ENCODE measurements around the gene PLA2G4F. TPM values are rescaled to one million over a fixed set of nuclear protein-coding genes. Genes with fewer than 3 reads are reported as not detected.

Gene PLA2G4F
- total RNA-seq, 1 experiment from 2014 or later, result not detected

GRCh38 chr15:42152196-42152920 is 4.1 kb downstream of the PLA2G4F start:
- no peaks in the 10 kb centered on the region for H3K79me2 ChIP-seq (ENCODE audit: insufficient read depth, low read length)
- H2BK12ac ChIP-seq (ENCODE audit: insufficient read length, low read depth, low read length), result no peak overlapping the region
- no peak overlapping the region for H2BK120ac ChIP-seq (ENCODE audit: low read depth, low read length, poor library complexity, severe bottlenecking)
- no peak for DNase-seq
- no peaks in the 10 kb centered on the region for H3K79me1 ChIP-seq (ENCODE audit: insufficient read depth, low read depth, low read length, poor library complexity, severe bottlenecking)
- Mint-ChIP-seq H3K9me3 (no peaks in the 10 kb centered on the region), H3K27me3 (ENCODE audit: low read depth) (no peaks in the 10 kb centered on the region; the same call in 1 of the 2 replicates), H3K36me3 (ENCODE audit: insufficient read depth in 1 of 3, low read depth in 3 of 3) (no peaks in the 10 kb centered on the region), H3K27ac (no peak overlapping the region; a peak in 1 of 7 replicates), H3K4me1 (peaks cover 6 to 9% of the 10 kb centered on the region in 2 experiments; a peak in 3 of 4 replicates), H3K4me3 (no peak overlapping the region)
- H2BK15ac ChIP-seq (ENCODE audit: low read depth, low read length), result no peak overlapping the region
- no peak overlapping the region for H4K91ac ChIP-seq (ENCODE audit: insufficient read length, low read depth, low read length)
- H3K27me3 ChIP-seq (ENCODE audit: insufficient read depth, low read length), result no peaks in the 10 kb centered on the region
- H4K20me1 ChIP-seq (ENCODE audit: control insufficient read depth, insufficient read depth, insufficient read length), result no peaks in the 10 kb centered on the region
- no peaks in the 10 kb centered on the region for H3K23me2 ChIP-seq (ENCODE audit: insufficient read length, low read depth, low read length, poor library complexity, severe bottlenecking)
- no peak for TF ChIP-seq CTCF (conservative IDR thresholded peaks at IDR 0.05)
- WGBS (ENCODE audit: extremely low coverage, insufficient read length, low lambda C conversion rate), result no CpG with 5 or more reads among the region's 14 CpGs
- H3K23ac ChIP-seq (ENCODE audit: insufficient read length, low read depth, low read length), result no peak overlapping the region
- no peak overlapping the region for H3K4ac ChIP-seq (ENCODE audit: low read depth, low read length)
- no peak overlapping the region for H3K4me2 ChIP-seq (ENCODE audit: insufficient read depth, insufficient read length, low read length)
- no peak overlapping the region for H2AK5ac ChIP-seq (ENCODE audit: insufficient read length, low read length)
- H3T11ph ChIP-seq (ENCODE audit: low read length), result no peak overlapping the region
- H2BK5ac ChIP-seq (ENCODE audit: insufficient read length, low read length), result no peak overlapping the region
- H2BK20ac ChIP-seq (ENCODE audit: low read depth, low read length, poor library complexity, severe bottlenecking), result no peak overlapping the region
- no peak overlapping the region for H3K56ac ChIP-seq (ENCODE audit: insufficient read length, low read depth, low read length)
- no peak overlapping the region for H3K27ac ChIP-seq (ENCODE audit: insufficient read length, low read depth, low read length)
- H4K8ac ChIP-seq (replicated peaks; ENCODE audit: insufficient read length, low read depth, low read length), result no peak overlapping the region
- no peak overlapping the region for H3K9ac ChIP-seq (ENCODE audit: extremely low read depth, insufficient read length, low read length)
- H3K14ac ChIP-seq (ENCODE audit: insufficient read depth, low read length), result no peak overlapping the region
- H3K4me1 ChIP-seq (ENCODE audit: insufficient read depth, low read length), result no peaks in the 10 kb centered on the region
- no peak overlapping the region for H4K5ac ChIP-seq (ENCODE audit: insufficient read length, low read depth, low read length)
- no peaks in the 10 kb centered on the region for H3K9me3 ChIP-seq (ENCODE audit: control insufficient read depth, low read depth, low read length)
- H3K18ac ChIP-seq (ENCODE audit: insufficient read length, low read depth, low read length), result no peak overlapping the region
- no peak overlapping the region for H2AFZ ChIP-seq (ENCODE audit: low read length)
